PFSK-1 (cell line): ENCODE data around the gene NLRP7.

Experiments
- FOXP2 ChIP-seq: optimal IDR thresholded peaks from 2 replicates; pipeline ENCODE3; 2011; ENCODE audit warnings: borderline replicate concordance, control low read depth, inconsistent platforms; ENCODE audit not compliant: insufficient read depth; ENCODE audit errors: extremely low read length, extremely low read depth
- POLR2AphosphoS5 ChIP-seq: IDR thresholded peaks from 2 replicates; pipeline ENCODE4 v1.6.1; 2012; ENCODE audit warnings: low read depth, mild to moderate bottlenecking, control low read depth, low read length, moderate library complexity
- SIN3A ChIP-seq: IDR thresholded peaks from 2 replicates; pipeline ENCODE4 v1.6.1; 2012; ENCODE audit warnings: mild to moderate bottlenecking, low read length, moderate library complexity, borderline replicate concordance; ENCODE audit not compliant: insufficient read depth
- TAF1 ChIP-seq: IDR thresholded peaks from 2 replicates; pipeline ENCODE4 v1.6.1; 2012; ENCODE audit warnings: low read length, control low read depth, borderline replicate concordance; ENCODE audit not compliant: insufficient read depth
- TF ChIP-seq, protein P1 (sequence below), 2 experiments: IDR thresholded peaks; 2 replicates each; pipeline versions ENCODE4 v1.6.1 to v1.8.0; 2011 to 2012; ENCODE audit warnings: low read depth in 2 of 2, low read length in 2 of 2, control low read depth in 1 of 2, inconsistent platforms in 1 of 2, mild to moderate bottlenecking in 1 of 2, moderate library complexity in 1 of 2; ENCODE audit not compliant: insufficient read depth in 1 of 2

The NLRP7 gene

DNA sequence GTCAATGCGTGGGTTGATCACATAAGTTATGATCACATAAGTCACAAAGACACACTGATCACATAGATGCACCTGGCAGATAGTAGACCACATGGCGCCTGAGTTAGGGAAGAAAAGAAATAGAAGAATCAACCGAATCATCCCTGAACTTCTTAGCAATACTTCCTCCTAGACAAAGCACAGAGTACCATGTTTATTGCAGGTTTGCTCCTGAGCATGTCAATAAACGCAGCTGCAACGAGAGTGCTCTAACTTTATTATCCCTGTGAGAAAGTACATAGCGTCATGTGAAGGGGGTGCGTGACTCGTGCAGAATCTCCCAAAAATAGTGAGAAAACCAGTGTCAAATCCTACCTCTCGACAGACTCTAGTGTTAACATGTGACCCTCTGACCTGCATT, 24.1 kb downstream of the NLRP7 start:
- TF ChIP-seq TAF1 (no peak), POLR2AphosphoS5 (no peak), SIN3A (no peak), FOXP2 (no peak)
- TF ChIP-seq, protein P1, sequence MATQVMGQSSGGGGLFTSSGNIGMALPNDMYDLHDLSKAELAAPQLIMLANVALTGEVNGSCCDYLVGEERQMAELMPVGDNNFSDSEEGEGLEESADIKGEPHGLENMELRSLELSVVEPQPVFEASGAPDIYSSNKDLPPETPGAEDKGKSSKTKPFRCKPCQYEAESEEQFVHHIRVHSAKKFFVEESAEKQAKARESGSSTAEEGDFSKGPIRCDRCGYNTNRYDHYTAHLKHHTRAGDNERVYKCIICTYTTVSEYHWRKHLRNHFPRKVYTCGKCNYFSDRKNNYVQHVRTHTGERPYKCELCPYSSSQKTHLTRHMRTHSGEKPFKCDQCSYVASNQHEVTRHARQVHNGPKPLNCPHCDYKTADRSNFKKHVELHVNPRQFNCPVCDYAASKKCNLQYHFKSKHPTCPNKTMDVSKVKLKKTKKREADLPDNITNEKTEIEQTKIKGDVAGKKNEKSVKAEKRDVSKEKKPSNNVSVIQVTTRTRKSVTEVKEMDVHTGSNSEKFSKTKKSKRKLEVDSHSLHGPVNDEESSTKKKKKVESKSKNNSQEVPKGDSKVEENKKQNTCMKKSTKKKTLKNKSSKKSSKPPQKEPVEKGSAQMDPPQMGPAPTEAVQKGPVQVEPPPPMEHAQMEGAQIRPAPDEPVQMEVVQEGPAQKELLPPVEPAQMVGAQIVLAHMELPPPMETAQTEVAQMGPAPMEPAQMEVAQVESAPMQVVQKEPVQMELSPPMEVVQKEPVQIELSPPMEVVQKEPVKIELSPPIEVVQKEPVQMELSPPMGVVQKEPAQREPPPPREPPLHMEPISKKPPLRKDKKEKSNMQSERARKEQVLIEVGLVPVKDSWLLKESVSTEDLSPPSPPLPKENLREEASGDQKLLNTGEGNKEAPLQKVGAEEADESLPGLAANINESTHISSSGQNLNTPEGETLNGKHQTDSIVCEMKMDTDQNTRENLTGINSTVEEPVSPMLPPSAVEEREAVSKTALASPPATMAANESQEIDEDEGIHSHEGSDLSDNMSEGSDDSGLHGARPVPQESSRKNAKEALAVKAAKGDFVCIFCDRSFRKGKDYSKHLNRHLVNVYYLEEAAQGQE (IDR thresholded peaks at IDR 0.05; ENCODE audit: insufficient read depth in 1 of 2, low read depth in 2 of 2, low read length in 2 of 2), result no peak

DNA sequence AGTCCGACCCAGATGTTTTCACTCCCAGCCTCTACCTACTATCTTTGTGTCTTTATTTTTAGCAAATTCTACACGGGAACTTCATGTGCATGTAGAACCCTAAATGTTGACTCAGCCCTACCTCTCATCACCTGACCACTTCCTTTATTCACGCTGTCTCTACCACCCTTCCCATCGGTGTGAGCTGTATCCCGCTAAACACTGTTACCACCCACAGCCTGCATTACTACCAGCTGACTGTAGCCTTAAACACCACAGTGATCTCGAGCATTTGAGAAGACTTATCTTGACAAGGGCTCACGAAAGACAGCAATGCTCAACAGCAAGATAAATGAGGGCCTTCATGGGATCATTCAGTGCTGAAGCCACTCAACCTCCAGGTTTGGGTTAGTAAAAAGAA, 26.2 kb downstream of the NLRP7 start:
- TF ChIP-seq, protein P1 (IDR thresholded peaks at IDR 0.05; ENCODE audit: insufficient read depth in 1 of 2, low read depth in 2 of 2, low read length in 2 of 2), result no peak
- TF ChIP-seq FOXP2 (no peak), POLR2AphosphoS5 (no peak), TAF1 (no peak), SIN3A (no peak)

DNA sequence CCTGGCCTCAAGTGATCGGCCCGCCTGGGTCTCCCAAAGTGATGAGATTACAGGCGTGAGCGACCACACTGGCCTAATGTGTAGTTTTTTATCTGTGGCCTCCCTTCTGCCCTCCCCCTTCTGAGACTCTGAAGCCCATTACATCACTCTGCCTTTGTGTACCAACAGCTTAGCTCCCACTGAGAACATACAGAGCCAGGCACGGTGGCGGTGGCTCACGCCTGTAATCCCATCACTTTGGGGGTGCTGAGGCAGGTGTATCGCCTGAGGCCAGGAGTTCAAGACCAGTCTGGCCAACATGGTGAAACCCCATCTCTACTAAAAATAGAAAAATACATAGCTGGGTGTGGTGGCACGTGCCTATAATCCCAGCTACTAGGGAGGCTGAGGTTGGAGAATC, 28.8 kb downstream of the NLRP7 start:
- TF ChIP-seq FOXP2 (no peak), POLR2AphosphoS5 (no peak), TAF1 (no peak), SIN3A (no peak)
- TF ChIP-seq, protein P1 (IDR thresholded peaks at IDR 0.05; ENCODE audit: insufficient read depth in 1 of 2, low read depth in 2 of 2, low read length in 2 of 2), result no peak

DNA sequence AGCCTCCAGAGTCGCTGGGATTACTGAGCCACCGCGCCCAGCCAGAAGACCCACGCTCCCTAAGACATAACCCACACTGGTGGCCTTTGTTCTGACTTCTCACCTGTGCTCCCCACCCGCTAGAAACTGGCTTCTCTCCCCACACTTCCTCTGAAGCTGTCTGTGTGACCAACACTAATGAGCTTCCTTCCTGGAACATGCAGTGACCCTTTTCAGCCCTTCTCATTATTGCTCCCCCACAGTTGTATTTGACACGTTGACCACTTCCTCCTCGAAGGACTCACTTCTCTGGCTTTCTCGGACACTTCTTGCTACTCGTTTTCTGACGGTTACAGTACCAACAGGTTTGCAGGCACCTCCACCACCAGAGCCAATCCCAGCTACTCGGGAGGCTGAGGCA, 30.5 kb downstream of the NLRP7 start:
- TF ChIP-seq FOXP2 (no peak), TAF1 (no peak), SIN3A (no peak), POLR2AphosphoS5 (no peak)
- TF ChIP-seq, protein P1 (IDR thresholded peaks at IDR 0.05; ENCODE audit: insufficient read depth in 1 of 2, low read depth in 2 of 2, low read length in 2 of 2), result no peak

DNA sequence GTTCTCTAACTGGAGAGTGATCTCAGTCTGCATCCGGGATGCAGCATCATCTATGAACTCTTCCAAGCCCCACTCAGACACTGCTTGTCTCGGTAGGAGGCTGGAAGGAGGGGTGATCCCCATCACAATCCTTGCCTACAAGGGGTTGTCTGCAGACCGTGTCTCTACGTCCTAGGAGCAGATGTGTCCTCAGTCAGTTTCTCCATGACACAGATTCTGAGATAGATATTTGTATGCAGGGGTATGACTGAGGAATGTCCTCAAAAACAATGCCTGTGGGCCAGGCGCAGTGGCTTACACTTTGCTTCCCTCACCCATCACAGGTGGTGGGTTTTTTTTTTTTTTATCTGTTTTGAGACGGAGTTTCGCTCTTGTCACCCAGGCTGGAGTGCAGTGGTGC, 40.5 kb downstream of the NLRP7 start:
- TF ChIP-seq POLR2AphosphoS5, result no peak
- TF ChIP-seq, protein P1 (IDR thresholded peaks at IDR 0.05; ENCODE audit: insufficient read depth in 1 of 2, low read depth in 2 of 2, low read length in 2 of 2), result no peak
- TF ChIP-seq SIN3A, result no peak
- no peak for TF ChIP-seq TAF1
- TF ChIP-seq FOXP2, result no peak
